Measurements from ENCODE around the gene DGCR6.
"Not testable (repeated sequence)": the region's sequence is repeated elsewhere in the genome, so short reads cannot be mapped to it uniquely, and the experiment has no call there.

DNA sequence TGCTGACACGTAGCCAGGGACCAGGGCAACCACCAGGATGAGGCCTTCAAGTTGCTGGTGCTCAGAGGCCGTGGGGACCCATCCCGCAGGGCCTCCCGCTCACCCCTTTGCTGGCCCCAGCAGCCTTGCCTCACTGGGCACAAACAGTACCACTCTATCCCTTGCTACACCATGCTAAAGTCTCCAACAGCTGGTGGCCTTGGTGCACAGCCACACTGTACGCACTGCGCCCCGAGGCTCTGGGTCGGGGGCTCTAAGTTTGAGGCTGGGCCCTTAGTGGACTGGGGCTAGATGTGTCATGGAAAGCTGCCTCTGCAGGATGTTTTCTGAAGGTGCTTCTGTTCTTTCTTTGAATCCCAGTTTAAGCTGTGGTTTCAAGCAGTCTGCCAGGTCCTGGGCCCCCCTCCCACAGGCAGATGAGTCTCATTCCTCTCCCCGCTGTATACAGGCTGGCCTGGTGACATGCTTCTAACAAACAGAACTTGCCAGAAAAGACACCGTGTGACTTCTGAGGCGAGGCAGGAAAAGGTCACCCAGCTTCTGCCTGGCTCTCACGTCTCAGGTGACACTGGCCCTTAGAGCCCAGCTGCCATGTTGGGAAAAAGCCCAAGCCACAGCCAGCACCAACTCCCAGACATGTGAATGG lies 14.3 kb downstream of the DGCR6 start:
- TF ChIP-seq, protein P1, sequence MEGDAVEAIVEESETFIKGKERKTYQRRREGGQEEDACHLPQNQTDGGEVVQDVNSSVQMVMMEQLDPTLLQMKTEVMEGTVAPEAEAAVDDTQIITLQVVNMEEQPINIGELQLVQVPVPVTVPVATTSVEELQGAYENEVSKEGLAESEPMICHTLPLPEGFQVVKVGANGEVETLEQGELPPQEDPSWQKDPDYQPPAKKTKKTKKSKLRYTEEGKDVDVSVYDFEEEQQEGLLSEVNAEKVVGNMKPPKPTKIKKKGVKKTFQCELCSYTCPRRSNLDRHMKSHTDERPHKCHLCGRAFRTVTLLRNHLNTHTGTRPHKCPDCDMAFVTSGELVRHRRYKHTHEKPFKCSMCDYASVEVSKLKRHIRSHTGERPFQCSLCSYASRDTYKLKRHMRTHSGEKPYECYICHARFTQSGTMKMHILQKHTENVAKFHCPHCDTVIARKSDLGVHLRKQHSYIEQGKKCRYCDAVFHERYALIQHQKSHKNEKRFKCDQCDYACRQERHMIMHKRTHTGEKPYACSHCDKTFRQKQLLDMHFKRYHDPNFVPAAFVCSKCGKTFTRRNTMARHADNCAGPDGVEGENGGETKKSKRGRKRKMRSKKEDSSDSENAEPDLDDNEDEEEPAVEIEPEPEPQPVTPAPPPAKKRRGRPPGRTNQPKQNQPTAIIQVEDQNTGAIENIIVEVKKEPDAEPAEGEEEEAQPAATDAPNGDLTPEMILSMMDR (conservative IDR thresholded peaks at IDR 0.05) = not testable (repeated sequence)
- TF ChIP-seq EZH2 (IDR thresholded peaks at IDR 0.05; ENCODE audit: low read depth) = not testable (repeated sequence)

All from PC-9 (cell line).